ENCODE measurements around the gene FOXP1. TPM values are rescaled to one million over a fixed set of nuclear protein-coding genes. Genes with fewer than 3 reads are reported as not detected.

The FOXP1 gene
- total RNA-seq, 1 donor from 2014 or later = 27.3 TPM

DNA sequence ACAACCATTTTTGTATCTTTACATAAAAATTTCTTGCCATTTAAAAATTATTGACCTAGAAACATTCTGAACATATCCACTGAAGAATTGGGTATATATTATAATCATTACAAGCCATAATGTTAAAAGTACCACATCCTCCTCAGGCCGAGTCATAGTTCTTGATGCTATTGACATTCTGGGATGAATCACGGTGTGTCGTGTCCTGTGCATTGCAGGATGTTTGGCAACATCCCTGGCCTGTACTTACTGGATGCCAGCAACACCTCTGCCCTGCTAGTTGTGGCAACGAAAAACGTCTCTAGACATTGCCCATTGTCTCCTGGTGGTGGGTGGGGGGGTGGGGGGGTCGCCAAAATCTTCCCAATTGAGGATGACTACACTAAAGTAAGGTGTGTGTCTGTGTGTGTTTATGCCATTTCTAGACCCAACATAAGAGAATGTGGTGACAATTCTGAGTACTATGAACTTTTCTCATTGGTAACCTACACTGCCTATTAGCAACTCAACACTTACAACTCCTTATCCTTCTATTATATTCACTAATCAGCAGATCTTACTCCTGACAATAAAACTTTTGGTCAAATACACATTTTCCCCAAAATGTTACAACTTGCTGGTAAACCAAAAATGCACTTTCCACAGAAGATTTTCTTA is 471.6 kb downstream of the FOXP1 start:
- Histone ChIP-seq H3K9ac (no peak overlapping the region), H3K27ac (no peak overlapping the region), H3K4me2 (no peak overlapping the region), H3K36me3 (no peaks in the 10 kb centered on the region), H3F3A (ENCODE audit: low read depth) (no peaks in the 10 kb centered on the region), H4K20me1 (ENCODE audit: low read depth) (peaks cover 6% of the 10 kb centered on the region), H3K9me3 (ENCODE audit: low read depth) (no peaks in the 10 kb centered on the region), H3K4me1 (no peaks in the 10 kb centered on the region), H2AFZ (replicated peaks) (no peak overlapping the region), H3K4me3 (no peak overlapping the region), H3K79me2 (ENCODE audit: low read depth) (no peaks in the 10 kb centered on the region), H3K27me3 (no peaks in the 10 kb centered on the region)
- peaks cover 33% of the 10 kb centered on the region for H3K4me1 Mint-ChIP-seq
- no peak for DNase-seq (ENCODE audit: low spot score)
- no peak overlapping the region for H3K27ac Mint-ChIP-seq
- no peaks in the 10 kb centered on the region for H3K27me3 Mint-ChIP-seq (ENCODE audit: insufficient read depth, low read depth)
- H3K9me3 Mint-ChIP-seq = no peaks in the 10 kb centered on the region
- H3K36me3 Mint-ChIP-seq = peaks cover 11% of the 10 kb centered on the region
- no peak for TF ChIP-seq CTCF (IDR thresholded peaks at IDR 0.05)
- no peak for TF ChIP-seq EZH2 (IDR thresholded peaks at IDR 0.05)
- no peak overlapping the region for H3K4me3 Mint-ChIP-seq

DNA sequence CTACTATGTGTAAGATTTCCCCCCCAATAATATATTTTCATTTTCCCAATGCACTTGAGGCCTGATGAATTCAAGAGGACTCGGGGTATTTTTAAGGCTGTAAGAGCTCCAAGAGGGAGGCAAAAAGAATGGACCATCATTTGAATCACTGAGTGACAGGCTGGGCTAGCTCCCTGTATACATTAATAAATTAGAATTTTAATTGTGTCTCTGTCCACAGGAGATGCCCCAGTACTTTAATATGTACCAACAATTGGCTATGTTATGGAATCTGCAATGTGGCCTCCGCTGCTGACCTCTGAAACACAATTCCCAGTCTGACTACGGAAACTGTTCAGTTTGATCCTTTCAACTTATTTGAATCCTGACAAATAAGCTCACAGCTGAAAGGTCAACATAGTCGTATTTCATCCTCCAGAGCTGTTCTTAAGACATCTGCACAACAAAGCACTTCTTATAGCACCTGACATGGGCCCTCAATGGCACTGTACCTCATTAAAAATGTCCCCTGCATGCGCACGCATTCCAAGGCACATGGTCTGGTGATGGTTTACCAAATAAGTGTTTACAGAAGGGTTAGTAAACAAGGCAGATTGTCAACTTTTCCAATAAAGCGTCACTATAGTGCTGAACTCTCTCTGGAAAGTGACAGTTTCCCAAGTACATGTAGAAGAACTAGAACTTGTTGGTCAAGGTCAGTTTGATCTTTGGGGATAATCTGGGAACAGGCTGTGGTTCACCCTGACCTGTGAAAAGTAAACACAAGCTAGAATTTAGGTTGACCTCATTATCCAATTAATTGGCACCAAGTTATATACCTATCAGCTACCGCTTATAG is 472.9 kb downstream of the FOXP1 start:
- H3K27ac Mint-ChIP-seq = no peak overlapping the region

DNA sequence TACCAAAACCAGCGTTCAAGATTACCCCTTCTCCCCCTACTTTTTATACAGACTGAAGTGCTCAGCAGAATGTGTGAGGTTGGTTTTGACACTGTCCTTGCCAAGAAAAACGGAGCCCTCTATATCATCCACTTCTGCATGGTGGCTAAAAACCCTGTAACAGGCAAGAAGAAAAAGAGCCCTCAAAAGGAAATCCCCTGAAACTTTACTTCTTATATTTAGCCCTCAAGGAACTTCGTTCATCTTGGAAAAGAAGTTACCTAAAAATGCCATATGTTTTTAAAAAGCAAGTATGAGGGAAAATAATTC is 473.6 kb downstream of the FOXP1 start:
- H3K27ac Mint-ChIP-seq = peak overlapping the region; percentile 50
- Histone ChIP-seq H3K4me2 (no peak overlapping the region), H3K9me3 (ENCODE audit: low read depth) (no peaks in the 10 kb centered on the region), H3K4me3 (no peak overlapping the region), H3K79me2 (ENCODE audit: low read depth) (no peaks in the 10 kb centered on the region), H3K4me1 (no peaks in the 10 kb centered on the region), H3K9ac (no peak overlapping the region), H4K20me1 (ENCODE audit: low read depth) (peaks cover 6% of the 10 kb centered on the region), H2AFZ (replicated peaks) (no peak overlapping the region), H3K27me3 (no peaks in the 10 kb centered on the region), H3F3A (ENCODE audit: low read depth) (no peaks in the 10 kb centered on the region), H3K36me3 (no peaks in the 10 kb centered on the region), H3K27ac (no peak overlapping the region)
- no peak for DNase-seq (ENCODE audit: low spot score)
- TF ChIP-seq EZH2 (IDR thresholded peaks at IDR 0.05) (no peak), EZH2phosphoT487 (IDR thresholded peaks at IDR 0.05) (no peak), CTCF (IDR thresholded peaks at IDR 0.05) (no peak)
- H3K4me1 Mint-ChIP-seq = peaks cover 35% of the 10 kb centered on the region
- H3K4me3 Mint-ChIP-seq = no peak overlapping the region
- H3K36me3 Mint-ChIP-seq = peaks cover 11% of the 10 kb centered on the region
- H3K27me3 Mint-ChIP-seq (ENCODE audit: insufficient read depth, low read depth) = peaks cover 2% of the 10 kb centered on the region
- H3K9me3 Mint-ChIP-seq = no peaks in the 10 kb centered on the region

More for the DNA sequence above, 472.9 kb downstream of the FOXP1 start:
- Histone ChIP-seq H2AFZ (replicated peaks) (no peak overlapping the region), H3F3A (ENCODE audit: low read depth) (no peaks in the 10 kb centered on the region), H4K20me1 (ENCODE audit: low read depth) (peaks cover 6% of the 10 kb centered on the region), H3K9me3 (ENCODE audit: low read depth) (no peaks in the 10 kb centered on the region), H3K4me1 (no peaks in the 10 kb centered on the region), H3K4me3 (no peak overlapping the region), H3K27me3 (no peaks in the 10 kb centered on the region), H3K9ac (no peak overlapping the region), H3K27ac (no peak overlapping the region), H3K36me3 (no peaks in the 10 kb centered on the region), H3K79me2 (ENCODE audit: low read depth) (no peaks in the 10 kb centered on the region), H3K4me2 (no peak overlapping the region)
- H3K36me3 Mint-ChIP-seq = peaks cover 11% of the 10 kb centered on the region
- peaks cover 33% of the 10 kb centered on the region for H3K4me1 Mint-ChIP-seq
- TF ChIP-seq EZH2 (IDR thresholded peaks at IDR 0.05) = no peak
- TF ChIP-seq CTCF (IDR thresholded peaks at IDR 0.05) = no peak
- no peak for TF ChIP-seq EZH2phosphoT487 (IDR thresholded peaks at IDR 0.05)
- H3K4me3 Mint-ChIP-seq = no peak overlapping the region
- no peak for DNase-seq (ENCODE audit: low spot score)
- no peaks in the 10 kb centered on the region for H3K9me3 Mint-ChIP-seq
- H3K27me3 Mint-ChIP-seq (ENCODE audit: insufficient read depth, low read depth) = peaks cover 2% of the 10 kb centered on the region

Data from neural progenitor cell (in vitro differentiated cells).